ENCODE data around the gene STK40.

- no peak for TF ChIP-seq CTCF (IDR thresholded peaks at IDR 0.05)
- TF ChIP-seq POLR2AphosphoS5 (IDR thresholded peaks at IDR 0.05): no peak
- no peak for TF ChIP-seq POLR2A (IDR thresholded peaks at IDR 0.05)
Measured at GRCh38 chr1:36389261-36389660, 3.5 kb upstream of the STK40 start.
